Fibroblast of villous mesenchyme (primary cell): ENCODE results near the gene CPN2. TPM values are rescaled to one million over a fixed set of nuclear protein-coding genes. Genes with fewer than 3 reads are reported as not detected.

Source experiments
- DNase-seq: peaks from one replicate; pipeline ENCODE4 v3.0.0-alpha.2; 2010; ENCODE audit warnings: low read depth
- H3K4me3 ChIP-seq: 2 replicates; pipeline ENCODE4 v1.5.1; 2011; ENCODE audit warnings: low read depth, mild to moderate bottlenecking, low read length
- total RNA-seq: library from RNA; depleted of rRNA; stranded (reverse); fragments of >200 nt; gene quantifications from 2 replicates; pipeline ENCODE4 v1.2.3, GENCODE V29; 2012
- TF ChIP-seq, protein P1 (sequence below): IDR thresholded peaks from 2 replicates; pipeline ENCODE4 v1.5.1; 2012; ENCODE audit warnings: low read depth, mild to moderate bottlenecking, low read length; ENCODE audit not compliant: insufficient read depth

Gene CPN2
- total RNA-seq, 1 donor, result not detected

DNA sequence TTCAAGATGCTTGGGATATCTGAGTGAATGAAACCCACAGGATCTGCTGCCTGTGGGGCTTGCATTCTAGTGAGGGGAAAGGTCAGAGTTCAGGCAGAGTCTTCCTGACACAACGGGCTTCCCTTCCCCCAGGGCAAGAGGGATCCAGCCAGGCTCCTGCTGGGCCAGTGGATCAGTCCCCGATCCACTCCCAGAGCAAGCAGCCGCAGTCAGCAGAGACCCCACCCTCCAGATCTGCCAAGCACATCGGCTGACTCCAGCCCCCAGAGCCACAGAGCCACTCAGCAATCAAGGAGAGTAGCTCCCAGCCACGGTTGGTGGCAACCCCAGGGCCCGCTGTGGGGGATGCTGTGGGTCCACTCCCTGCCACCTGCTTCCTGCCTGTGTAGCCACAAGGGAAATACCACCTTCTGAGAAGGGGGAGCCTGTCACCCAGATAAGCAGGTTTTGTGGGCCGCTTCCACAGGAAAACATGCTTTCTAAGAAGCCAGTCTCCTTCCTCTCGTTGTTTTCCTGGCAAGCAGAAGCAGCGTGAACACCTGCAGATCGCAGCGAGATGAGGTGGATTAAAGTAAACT is 44.9 kb downstream of the CPN2 start:
- H3K4me3 ChIP-seq, result no peak overlapping the region
- DNase-seq, result no peak
- TF ChIP-seq, protein P1, sequence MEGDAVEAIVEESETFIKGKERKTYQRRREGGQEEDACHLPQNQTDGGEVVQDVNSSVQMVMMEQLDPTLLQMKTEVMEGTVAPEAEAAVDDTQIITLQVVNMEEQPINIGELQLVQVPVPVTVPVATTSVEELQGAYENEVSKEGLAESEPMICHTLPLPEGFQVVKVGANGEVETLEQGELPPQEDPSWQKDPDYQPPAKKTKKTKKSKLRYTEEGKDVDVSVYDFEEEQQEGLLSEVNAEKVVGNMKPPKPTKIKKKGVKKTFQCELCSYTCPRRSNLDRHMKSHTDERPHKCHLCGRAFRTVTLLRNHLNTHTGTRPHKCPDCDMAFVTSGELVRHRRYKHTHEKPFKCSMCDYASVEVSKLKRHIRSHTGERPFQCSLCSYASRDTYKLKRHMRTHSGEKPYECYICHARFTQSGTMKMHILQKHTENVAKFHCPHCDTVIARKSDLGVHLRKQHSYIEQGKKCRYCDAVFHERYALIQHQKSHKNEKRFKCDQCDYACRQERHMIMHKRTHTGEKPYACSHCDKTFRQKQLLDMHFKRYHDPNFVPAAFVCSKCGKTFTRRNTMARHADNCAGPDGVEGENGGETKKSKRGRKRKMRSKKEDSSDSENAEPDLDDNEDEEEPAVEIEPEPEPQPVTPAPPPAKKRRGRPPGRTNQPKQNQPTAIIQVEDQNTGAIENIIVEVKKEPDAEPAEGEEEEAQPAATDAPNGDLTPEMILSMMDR, result no peak

DNA sequence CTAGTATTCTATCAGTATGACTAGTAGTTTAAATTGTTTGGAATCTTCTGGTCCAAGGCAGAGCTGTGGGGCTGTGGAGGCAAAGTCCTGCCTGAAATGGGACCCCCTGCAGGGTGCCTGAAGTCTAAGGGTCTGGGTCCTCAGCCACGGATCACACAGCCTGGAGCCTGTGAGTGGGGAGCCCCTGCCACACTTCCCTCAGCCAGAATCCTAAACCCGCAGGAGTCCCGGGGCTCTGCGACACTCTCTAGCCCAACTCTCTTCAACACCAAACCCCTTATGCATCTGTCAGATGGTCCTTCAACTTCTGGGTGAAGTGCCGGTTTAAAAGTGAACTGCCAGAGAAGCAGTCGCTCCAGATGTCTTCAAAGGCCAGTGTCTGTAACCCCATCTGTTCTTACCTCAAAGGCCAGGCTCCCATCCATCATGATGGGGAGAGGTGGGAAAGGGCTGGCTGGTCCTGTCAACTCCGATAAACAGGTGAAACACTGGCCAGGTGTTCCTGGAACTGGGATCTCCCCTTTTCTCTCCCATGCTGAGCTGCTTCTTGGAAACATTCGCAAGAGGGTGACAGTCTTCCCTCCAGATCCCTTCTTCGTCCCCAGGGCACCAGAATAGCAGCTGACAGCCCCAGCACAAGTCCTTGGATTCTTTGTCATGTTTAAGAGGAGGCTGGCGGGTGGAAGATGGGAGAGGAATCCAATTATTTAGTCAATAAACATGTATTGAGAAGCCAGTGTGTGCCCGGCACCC is 45.6 kb downstream of the CPN2 start:
- TF ChIP-seq, protein P1, result no peak
- no peak for DNase-seq
- no peak overlapping the region for H3K4me3 ChIP-seq

DNA sequence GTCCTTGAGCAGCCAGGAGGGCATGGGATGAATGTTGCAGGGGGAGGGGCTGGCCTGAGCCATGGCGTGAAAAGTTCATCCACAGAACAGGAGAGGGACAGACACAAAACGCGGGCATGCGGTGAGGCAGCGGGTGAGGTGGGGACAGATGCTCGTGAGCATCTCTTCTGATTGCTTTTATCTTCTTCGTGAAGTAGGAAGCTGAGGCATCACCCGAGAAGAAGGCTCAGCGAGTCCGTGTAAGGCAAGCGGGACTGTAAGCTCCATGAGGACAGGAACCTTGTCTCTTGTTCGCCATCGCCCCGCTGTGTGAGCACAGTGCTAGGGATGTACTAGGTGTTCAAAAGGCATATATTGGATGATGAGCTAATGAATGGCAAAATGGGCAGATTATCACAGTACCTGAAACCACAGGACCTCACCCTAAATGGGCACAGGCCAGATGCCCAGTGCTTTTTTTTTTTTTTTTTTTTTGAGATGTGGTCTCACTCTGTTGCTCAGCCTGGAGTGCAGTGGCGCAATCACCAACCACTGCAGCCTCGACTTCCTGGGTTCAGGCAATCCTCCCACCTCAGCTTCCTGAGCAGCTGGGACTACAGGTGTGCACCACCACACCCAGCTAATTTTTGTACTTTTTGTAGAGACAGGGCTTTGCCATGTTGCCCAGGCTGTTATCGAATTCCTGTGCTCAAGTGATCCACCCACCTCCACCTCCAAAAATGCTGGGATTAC is 46.8 kb downstream of the CPN2 start:
- TF ChIP-seq, protein P1, result no peak
- H3K4me3 ChIP-seq, result no peak overlapping the region
- no peak for DNase-seq

DNA sequence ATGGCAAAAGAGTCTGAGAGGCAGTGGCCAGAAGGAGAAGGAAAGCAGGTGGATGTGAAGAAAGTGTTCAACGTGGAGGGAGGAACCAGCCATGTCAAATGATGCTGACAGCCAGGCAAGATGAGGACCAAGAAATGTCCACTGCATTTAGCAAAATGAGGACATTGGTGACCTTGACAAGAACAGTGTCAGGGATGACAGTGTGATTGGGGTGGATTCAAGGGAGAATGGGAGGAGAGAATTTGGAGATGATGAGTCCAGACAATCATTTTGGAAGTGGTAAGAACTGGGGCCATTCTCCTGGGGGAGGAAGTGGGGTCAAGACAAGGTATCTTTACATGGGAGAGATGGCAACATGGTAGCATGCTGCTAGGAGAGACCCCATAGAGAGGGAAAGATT is 47.4 kb downstream of the CPN2 start:
- no peak overlapping the region for H3K4me3 ChIP-seq
- TF ChIP-seq, protein P1, result no peak
- no peak for DNase-seq

DNA sequence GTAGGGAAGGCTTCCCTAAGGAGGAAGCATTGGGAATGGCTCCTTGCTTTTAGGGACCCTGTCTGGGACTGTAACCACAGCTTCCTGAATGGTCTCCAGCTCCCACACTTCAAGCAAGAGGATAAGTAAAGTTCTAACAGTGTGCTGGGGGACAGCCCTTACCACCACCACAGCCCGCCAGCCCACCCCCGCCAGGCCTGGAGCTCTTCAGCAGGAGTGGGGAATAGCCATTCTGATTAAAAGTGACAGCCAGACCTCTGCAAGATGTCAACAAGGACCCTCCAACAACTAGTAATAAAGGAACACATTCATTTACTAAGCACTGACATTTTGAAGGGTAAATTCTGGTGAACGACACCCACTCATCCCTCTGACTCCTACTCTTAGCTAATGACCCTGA is 49.4 kb downstream of the CPN2 start:
- no peak for DNase-seq
- H3K4me3 ChIP-seq, result no peak overlapping the region
- TF ChIP-seq, protein P1, result no peak

DNA sequence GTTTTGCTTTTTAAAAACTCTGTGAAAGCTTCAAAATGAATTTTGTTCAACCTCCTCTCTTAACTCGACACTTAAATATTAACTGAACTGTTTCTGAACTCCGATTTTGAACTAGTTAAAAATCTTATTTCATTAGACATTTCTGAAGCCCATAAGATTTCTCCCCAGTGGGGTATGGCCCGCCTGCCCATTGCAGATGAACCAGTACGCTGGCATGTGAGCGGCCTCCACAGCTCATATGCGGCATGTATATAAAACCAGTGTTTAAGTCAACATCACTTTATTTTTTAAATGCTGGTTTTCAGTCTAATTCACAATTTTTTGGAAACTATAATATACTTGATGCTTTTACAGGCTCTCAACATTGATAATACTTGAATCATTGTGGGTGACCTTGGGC is 50.2 kb downstream of the CPN2 start:
- no peak for DNase-seq
- H3K4me3 ChIP-seq, result no peak overlapping the region
- TF ChIP-seq, protein P1, result no peak
